CD4-positive, CD25-positive, alpha-beta regulatory T cell (primary cell): ENCODE results near the gene LCLAT1. TPM values are rescaled to one million over a fixed set of nuclear protein-coding genes. Genes with fewer than 3 reads are reported as not detected.

Experiments
- ATAC-seq, 2 donors: fragments of 150-1000 bp; cut with Tn5 transposase; one replicate each; pipeline ENCODE4 v1.10.0; 2021; ENCODE audit warnings: low read depth in 2 of 2, moderate number of reproducible peaks in 2 of 2, moderate library complexity in 1 of 2
- DNase-seq, 3 donors: peaks; one replicate each; pipeline versions ENCODE4 v3.0.0 to v3.0.0-alpha.2; 2012 to 2022; ENCODE audit warnings: mixed read lengths in 1 of 3
- H3K27ac ChIP-seq: one replicate; pipeline ENCODE4 v1.7.0; 2013; ENCODE audit warnings: mild to moderate bottlenecking, low read length; ENCODE audit not compliant: insufficient read depth, poor library complexity, severe bottlenecking
- H3K27me3 ChIP-seq: one replicate; pipeline ENCODE4 v1.7.0; 2013; ENCODE audit warnings: low read length; ENCODE audit not compliant: control insufficient read depth, insufficient read depth
- H3K36me3 ChIP-seq: one replicate; pipeline ENCODE4 v1.7.0; 2013; ENCODE audit warnings: mild to moderate bottlenecking, low read length, moderate library complexity; ENCODE audit not compliant: control insufficient read depth, insufficient read depth
- H3K4me1 ChIP-seq: 2 replicates; pipeline ENCODE4 v1.7.0; 2013; ENCODE audit warnings: mild to moderate bottlenecking, low read length; ENCODE audit not compliant: insufficient read depth, control insufficient read depth, poor library complexity, severe bottlenecking
- H3K4me3 ChIP-seq: one replicate; pipeline ENCODE4 v1.7.0; 2013; ENCODE audit warnings: low read depth, mild to moderate bottlenecking, low read length, moderate library complexity
- H3K9me3 ChIP-seq, 2 experiments: 1 replicate in 1 of 2; 2 replicates in 1 of 2; pipeline ENCODE4 v1.7.0; 2013; ENCODE audit warnings: low read length in 2 of 2, mild to moderate bottlenecking in 1 of 2, moderate library complexity in 1 of 2; ENCODE audit not compliant: control insufficient read depth in 2 of 2
- H3K27ac Mint-ChIP-seq, 3 donors: one replicate each; pipeline ENCODE4 v1.8.0; 2020 to 2022; ENCODE audit warnings: mild to moderate bottlenecking in 3 of 3, mixed read lengths in 3 of 3, moderate library complexity in 2 of 3
- H3K27me3 Mint-ChIP-seq: one replicate; pipeline ENCODE4 v1.8.0; 2022; ENCODE audit warnings: mild to moderate bottlenecking, mixed read lengths
- H3K36me3 Mint-ChIP-seq: one replicate; pipeline ENCODE4 v1.8.0; 2020; ENCODE audit warnings: mixed read lengths
- H3K4me1 Mint-ChIP-seq, 4 donors: one replicate each; pipeline ENCODE4 v1.8.0; 2020 to 2022; ENCODE audit warnings: mixed read lengths in 4 of 4, mild to moderate bottlenecking in 1 of 4
- H3K4me3 Mint-ChIP-seq, 4 donors: one replicate each; pipeline ENCODE4 v1.8.0; 2020 to 2022; ENCODE audit warnings: mild to moderate bottlenecking in 4 of 4, mixed read lengths in 4 of 4, moderate library complexity in 3 of 4
- H3K9me3 Mint-ChIP-seq, 7 donors: one replicate each; pipeline ENCODE4 v1.8.0; 2020 to 2022; ENCODE audit warnings: mixed read lengths in 7 of 7, mild to moderate bottlenecking in 3 of 7, moderate library complexity in 2 of 7
- polyA plus RNA-seq, 4 donors: library from polyadenylated mRNA; unstranded; fragments of 300-500 nt; fragmentation: Illumina TruSeq; gene quantifications; one replicate each; pipeline ENCODE4 v1.2.3, GENCODE V29; 2021
- total RNA-seq: library from RNA; stranded (reverse); gene quantifications from one replicate; pipeline ENCODE4 v1.2.3, GENCODE V29; 2022

LCLAT1 gene
- total and polyA plus RNA-seq, 5 donors from 2014 or later, result 4.8 to 25.2 (median 9.2) TPM

- DNase-seq, result no peak
- Mint-ChIP-seq H3K4me1 (peaks cover 20 to 65% (median 41%) of the 10 kb centered on the region in 4 donors), H3K27me3 (no peaks in the 10 kb centered on the region), H3K27ac (peak overlapping the region in 2 of 3 donors; percentile 97), H3K36me3 (peaks cover 9% of the 10 kb centered on the region), H3K9me3 (no peaks in the 10 kb centered on the region), H3K4me3 (peak overlapping the region; percentile 87 to 98 (median 97))
- peaks cover 21% of the 10 kb centered on the region for H3K4me1 ChIP-seq
- H3K4me3 ChIP-seq, result peak overlapping the region; percentile 93
- H3K36me3 ChIP-seq, result no peaks in the 10 kb centered on the region
- no peak for ATAC-seq
- no peaks in the 10 kb centered on the region for H3K9me3 ChIP-seq
- no peaks in the 10 kb centered on the region for H3K27me3 ChIP-seq
- no peak overlapping the region for H3K27ac ChIP-seq
These were observed 1.8 kb downstream of the LCLAT1 start for GRCh38 chr2:30448866-30449265.

GRCh38 chr2:30450025-30450424, 3.0 kb downstream of the LCLAT1 start:
- Histone ChIP-seq H3K9me3 (no peaks in the 10 kb centered on the region), H3K4me3 (no peak overlapping the region), H3K36me3 (no peaks in the 10 kb centered on the region), H3K4me1 (peaks cover 21% of the 10 kb centered on the region), H3K27ac (no peak overlapping the region), H3K27me3 (no peaks in the 10 kb centered on the region)
- H3K27me3 Mint-ChIP-seq, result no peaks in the 10 kb centered on the region
- H3K36me3 Mint-ChIP-seq, result peaks cover 9% of the 10 kb centered on the region
- DNase-seq, result no peak
- H3K4me1 Mint-ChIP-seq, result peaks cover 20 to 72% (median 42%) of the 10 kb centered on the region in 4 donors
- no peak overlapping the region for H3K27ac Mint-ChIP-seq
- no peaks in the 10 kb centered on the region for H3K9me3 Mint-ChIP-seq
- peak overlapping the region in 2 of 4 donors; percentile 15 to 87 for H3K4me3 Mint-ChIP-seq
- no peak for ATAC-seq

DNA sequence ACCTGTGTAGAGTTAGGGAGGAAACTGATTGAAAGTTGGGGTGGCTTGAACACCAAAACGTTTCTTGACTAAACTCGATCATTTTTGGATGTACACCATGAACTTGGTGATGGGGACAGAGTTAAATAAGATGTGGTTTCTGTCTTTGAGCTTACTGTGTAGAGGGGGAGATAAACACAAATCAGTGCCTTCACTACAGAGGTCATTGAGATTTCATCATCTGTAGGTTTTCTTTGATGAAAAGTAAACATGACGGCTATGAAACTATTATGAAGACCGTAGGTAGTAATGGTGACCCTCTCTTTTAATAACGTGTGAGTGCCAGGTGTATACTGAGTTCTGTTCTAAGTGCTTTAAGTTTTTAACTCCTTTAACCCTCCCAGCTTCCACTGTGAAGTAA, 6.5 kb downstream of the LCLAT1 start:
- peaks cover 10 to 77% (median 44%) of the 10 kb centered on the region in 4 donors for H3K4me1 Mint-ChIP-seq
- H3K36me3 ChIP-seq, result no peaks in the 10 kb centered on the region
- no peaks in the 10 kb centered on the region for H3K27me3 Mint-ChIP-seq

GRCh38 chr2:30454571-30454970, 7.5 kb downstream of the LCLAT1 start:
- no peaks in the 10 kb centered on the region for H3K9me3 Mint-ChIP-seq
- Histone ChIP-seq H3K9me3 (no peaks in the 10 kb centered on the region), H3K27me3 (no peaks in the 10 kb centered on the region), H3K27ac (no peak overlapping the region), H3K36me3 (no peaks in the 10 kb centered on the region), H3K4me3 (no peak overlapping the region), H3K4me1 (no peaks in the 10 kb centered on the region)
- peaks cover 7 to 77% (median 46%) of the 10 kb centered on the region in 4 donors for H3K4me1 Mint-ChIP-seq
- H3K27me3 Mint-ChIP-seq, result no peaks in the 10 kb centered on the region
- DNase-seq (no peak), ATAC-seq (no peak)
- H3K27ac Mint-ChIP-seq, result no peak overlapping the region
- peaks cover 13% of the 10 kb centered on the region for H3K36me3 Mint-ChIP-seq
- H3K4me3 Mint-ChIP-seq, result no peak overlapping the region

More for the DNA sequence above, 6.5 kb downstream of the LCLAT1 start:
- Mint-ChIP-seq H3K36me3 (peaks cover 13% of the 10 kb centered on the region), H3K4me3 (no peak overlapping the region), H3K9me3 (no peaks in the 10 kb centered on the region), H3K27ac (no peak overlapping the region)
- Histone ChIP-seq H3K9me3 (no peaks in the 10 kb centered on the region), H3K4me3 (no peak overlapping the region), H3K27me3 (no peaks in the 10 kb centered on the region), H3K4me1 (peaks cover 5% of the 10 kb centered on the region), H3K27ac (no peak overlapping the region)
- no peak for ATAC-seq
- no peak for DNase-seq

GRCh38 chr2:30455114-30455738, 8.2 kb downstream of the LCLAT1 start:
- Histone ChIP-seq H3K27ac (no peak overlapping the region), H3K27me3 (no peaks in the 10 kb centered on the region), H3K9me3 (no peaks in the 10 kb centered on the region), H3K4me3 (no peak overlapping the region), H3K4me1 (no peaks in the 10 kb centered on the region), H3K36me3 (no peaks in the 10 kb centered on the region)
- peaks cover 0 to 2% (median 0%) of the 10 kb centered on the region in 7 donors for H3K9me3 Mint-ChIP-seq
- no peak for ATAC-seq
- H3K36me3 Mint-ChIP-seq, result peaks cover 12% of the 10 kb centered on the region
- H3K27ac Mint-ChIP-seq, result peak overlapping the region in 1 of 3 donors; percentile 31
- peak overlapping the region in 1 of 4 donors; percentile 18 for H3K4me3 Mint-ChIP-seq
- peaks cover 4 to 76% (median 50%) of the 10 kb centered on the region in 4 donors for H3K4me1 Mint-ChIP-seq
- no peaks in the 10 kb centered on the region for H3K27me3 Mint-ChIP-seq
- no peak for DNase-seq

GRCh38 chr2:30456106-30456505, 9.1 kb downstream of the LCLAT1 start:
- no peaks in the 10 kb centered on the region for H3K27me3 Mint-ChIP-seq
- Histone ChIP-seq H3K27ac (no peak overlapping the region), H3K4me3 (no peak overlapping the region), H3K27me3 (no peaks in the 10 kb centered on the region), H3K36me3 (no peaks in the 10 kb centered on the region), H3K9me3 (no peaks in the 10 kb centered on the region), H3K4me1 (no peaks in the 10 kb centered on the region)
- peak overlapping the region in 2 of 3 donors; percentile 49 to 66 for H3K27ac Mint-ChIP-seq
- peaks cover 4 to 76% (median 51%) of the 10 kb centered on the region in 4 donors for H3K4me1 Mint-ChIP-seq
- peak overlapping the region in 1 of 4 donors; percentile 26 for H3K4me3 Mint-ChIP-seq
- ATAC-seq, result no peak
- H3K36me3 Mint-ChIP-seq, result peaks cover 11% of the 10 kb centered on the region
- H3K9me3 Mint-ChIP-seq, result peaks cover 0 to 3% (median 0%) of the 10 kb centered on the region in 7 donors
- no peak for DNase-seq

GRCh38 chr2:30456579-30456978, 9.5 kb downstream of the LCLAT1 start:
- no peaks in the 10 kb centered on the region for H3K27me3 ChIP-seq
- Mint-ChIP-seq H3K4me3 (peak overlapping the region in 1 of 4 donors; percentile 2), H3K27ac (peak overlapping the region in 1 of 3 donors; percentile 66), H3K27me3 (no peaks in the 10 kb centered on the region), H3K36me3 (peaks cover 10% of the 10 kb centered on the region), H3K9me3 (peaks cover 0 to 3% (median 0%) of the 10 kb centered on the region in 7 donors), H3K4me1 (peaks cover 4 to 77% (median 50%) of the 10 kb centered on the region in 4 donors)
- ATAC-seq (no peak), DNase-seq (no peak)
- H3K36me3 ChIP-seq, result no peaks in the 10 kb centered on the region
- H3K27ac ChIP-seq, result no peak overlapping the region
- no peaks in the 10 kb centered on the region for H3K9me3 ChIP-seq
- no peaks in the 10 kb centered on the region for H3K4me1 ChIP-seq
- no peak overlapping the region for H3K4me3 ChIP-seq

DNA sequence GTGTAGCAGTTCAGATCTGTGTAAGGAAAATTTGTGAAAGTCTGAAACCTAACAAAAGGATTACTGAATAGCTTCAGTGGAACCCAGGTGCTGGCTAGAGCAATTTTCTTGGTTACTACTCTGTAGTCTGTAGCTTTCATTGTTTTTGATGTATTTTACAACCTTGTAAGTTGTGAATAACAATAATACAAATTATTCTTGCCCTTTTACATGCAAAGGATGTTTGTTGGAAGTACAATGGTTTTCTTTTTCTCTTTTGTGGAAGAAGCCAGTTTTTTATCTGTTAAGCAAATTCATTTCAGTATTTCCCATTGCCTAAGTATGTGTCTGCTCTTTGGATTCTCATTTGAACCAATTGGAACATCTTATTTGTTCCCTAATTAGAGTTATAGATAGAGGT, 10.2 kb downstream of the LCLAT1 start:
- no peaks in the 10 kb centered on the region for H3K27me3 Mint-ChIP-seq
- ATAC-seq, result no peak
- no peaks in the 10 kb centered on the region for H3K4me1 ChIP-seq
- DNase-seq, result no peak
- H3K27me3 ChIP-seq, result no peaks in the 10 kb centered on the region
- H3K27ac Mint-ChIP-seq, result no peak overlapping the region
- H3K4me1 Mint-ChIP-seq, result peaks cover 4 to 75% (median 51%) of the 10 kb centered on the region in 4 donors
- peaks cover 0 to 3% (median 0%) of the 10 kb centered on the region in 7 donors for H3K9me3 Mint-ChIP-seq
- no peaks in the 10 kb centered on the region for H3K36me3 ChIP-seq
- H3K9me3 ChIP-seq, result no peaks in the 10 kb centered on the region
- peaks cover 10% of the 10 kb centered on the region for H3K36me3 Mint-ChIP-seq
- no peak overlapping the region for H3K4me3 ChIP-seq
- no peak overlapping the region for H3K27ac ChIP-seq
- no peak overlapping the region for H3K4me3 Mint-ChIP-seq
